Renal pelvis (tissue), 4 donors: Measurements from ENCODE around the gene CSH1. TPM values are rescaled to one million over a fixed set of nuclear protein-coding genes. Genes with fewer than 3 reads are reported as not detected.
"Not testable (repeated sequence)": the region's sequence is repeated elsewhere in the genome, so short reads cannot be mapped to it uniquely, and the experiment has no call there.

Experiments
- DNase-seq: peaks from one replicate; pipeline ENCODE4 v3.0.0-alpha.2; 2013
- polyA plus RNA-seq, 3 donors: library from polyadenylated mRNA; unstranded; fragments of 120-200 nt; gene quantifications; one replicate each; pipeline ENCODE4 v1.2.1, GENCODE V29; 2013; ENCODE audit not compliant: insufficient read length in 3 of 3

CSH1 gene
- polyA plus RNA-seq, 3 donors, result not detected

DNA sequence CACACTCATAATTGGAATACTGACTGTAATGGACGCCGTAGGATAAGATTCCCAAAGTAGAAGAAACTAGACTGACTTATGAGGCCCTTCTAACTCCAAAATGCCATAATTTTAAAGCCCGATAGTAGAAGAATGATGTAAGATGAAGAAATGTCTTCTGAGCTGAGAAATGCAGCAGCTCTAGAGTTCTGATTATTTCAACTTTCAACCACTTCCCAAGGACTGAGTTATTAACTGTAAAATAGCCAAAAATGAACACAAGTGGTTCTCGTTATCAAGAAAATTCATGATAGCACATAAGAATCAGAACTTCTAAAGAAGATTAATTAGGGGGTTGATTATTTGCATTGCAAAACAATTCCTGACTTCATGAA, 26.1 kb downstream of the CSH1 start:
- not testable (repeated sequence) for DNase-seq

DNA sequence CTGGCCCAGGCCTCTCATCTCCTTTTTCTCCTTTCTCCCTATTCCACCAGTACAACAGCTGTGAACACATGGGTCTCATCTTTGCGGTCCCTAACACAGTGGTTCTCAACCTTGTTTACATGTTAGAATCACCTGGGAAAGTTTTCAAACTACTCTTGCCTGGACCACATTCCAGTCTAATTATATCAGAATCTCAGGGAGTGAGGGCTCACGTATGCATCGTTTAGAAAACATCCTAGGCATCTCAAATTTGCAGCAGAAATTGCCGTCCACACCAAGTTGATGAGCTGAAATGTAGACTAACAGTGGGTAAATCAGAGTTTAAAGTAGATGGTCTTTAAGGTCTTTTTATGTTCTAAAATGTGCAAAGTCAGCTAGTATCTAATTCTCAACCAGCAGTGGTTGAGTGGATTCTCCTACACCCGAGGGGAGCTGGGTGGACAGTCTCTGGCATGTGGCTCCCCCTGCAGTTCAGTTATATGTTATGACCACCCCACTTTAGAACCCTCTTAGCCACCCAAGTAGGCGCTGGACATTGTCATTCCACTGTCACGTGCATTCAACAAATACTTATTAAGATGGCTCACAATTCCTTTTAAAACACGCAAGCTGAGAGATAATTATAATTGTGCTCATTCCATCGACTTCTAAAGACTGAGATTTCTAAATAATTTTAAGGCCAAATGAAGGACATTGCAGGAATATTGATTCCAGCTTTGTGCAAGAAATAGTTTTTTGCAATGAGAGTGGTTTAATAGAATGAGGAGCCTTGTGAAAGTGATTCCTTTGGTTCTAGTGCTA, 26.7 kb downstream of the CSH1 start:
- DNase-seq, result not testable (repeated sequence)

DNA sequence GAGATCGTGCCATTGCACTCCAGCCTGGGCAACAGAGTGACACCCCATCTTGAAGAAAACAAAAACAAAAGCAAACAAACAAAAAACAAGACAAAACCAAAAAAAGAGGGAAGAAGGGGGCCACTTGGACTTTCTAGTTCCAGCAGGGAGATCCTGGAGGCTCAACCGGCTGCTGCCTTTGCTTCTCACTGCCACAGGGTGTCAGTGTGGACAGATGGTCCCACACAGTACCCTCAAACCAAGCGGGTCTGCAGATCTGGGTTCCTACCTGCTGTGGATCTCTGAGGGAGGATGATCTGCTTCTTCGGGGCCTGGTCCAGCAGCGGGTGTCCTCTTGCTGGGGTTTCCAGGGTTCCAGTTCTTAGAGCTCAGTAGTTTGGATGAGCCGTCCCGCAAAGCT, 29.7 kb downstream of the CSH1 start:
- not testable (repeated sequence) for DNase-seq

DNA sequence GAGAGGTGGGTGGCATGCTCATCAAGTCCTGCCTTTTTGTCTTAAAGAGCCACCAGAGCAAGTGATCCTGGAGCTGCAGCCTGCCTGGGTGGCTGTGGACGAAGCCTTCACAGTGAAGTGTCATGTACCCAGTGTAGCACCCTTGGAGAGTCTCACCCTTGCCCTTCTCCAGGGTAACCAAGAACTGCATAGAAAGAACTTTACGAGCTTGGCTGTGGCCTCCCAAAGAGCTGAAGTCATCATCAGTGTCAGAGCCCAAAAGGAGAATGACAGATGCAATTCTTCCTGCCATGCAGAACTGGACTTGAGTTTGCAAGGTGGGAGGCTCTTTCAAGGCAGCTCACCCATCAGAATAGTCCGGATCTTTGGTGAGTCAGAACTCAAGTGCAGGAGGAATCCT, 37.1 kb downstream of the CSH1 start:
- DNase-seq, result no peak

DNA sequence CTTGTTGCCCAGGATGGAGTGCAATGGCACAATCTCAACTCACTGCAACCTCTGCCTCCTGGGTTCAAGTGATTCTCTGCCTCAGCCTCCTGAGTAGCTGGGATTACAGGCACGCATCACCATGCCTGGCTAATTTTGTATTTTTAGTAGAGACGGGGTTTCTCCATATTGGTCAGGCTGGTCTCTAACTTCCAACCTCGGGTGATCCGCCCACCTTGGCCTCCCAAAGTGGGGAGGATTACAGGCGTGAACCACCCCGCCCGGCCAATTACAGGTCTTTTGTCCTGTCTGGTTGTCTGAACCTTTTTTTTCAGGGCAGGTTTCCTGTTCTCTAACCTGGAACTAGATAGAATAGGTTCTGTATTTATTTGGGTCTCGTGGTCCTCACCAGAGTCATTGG, 39.9 kb downstream of the CSH1 start:
- DNase-seq, result not testable (repeated sequence)

DNA sequence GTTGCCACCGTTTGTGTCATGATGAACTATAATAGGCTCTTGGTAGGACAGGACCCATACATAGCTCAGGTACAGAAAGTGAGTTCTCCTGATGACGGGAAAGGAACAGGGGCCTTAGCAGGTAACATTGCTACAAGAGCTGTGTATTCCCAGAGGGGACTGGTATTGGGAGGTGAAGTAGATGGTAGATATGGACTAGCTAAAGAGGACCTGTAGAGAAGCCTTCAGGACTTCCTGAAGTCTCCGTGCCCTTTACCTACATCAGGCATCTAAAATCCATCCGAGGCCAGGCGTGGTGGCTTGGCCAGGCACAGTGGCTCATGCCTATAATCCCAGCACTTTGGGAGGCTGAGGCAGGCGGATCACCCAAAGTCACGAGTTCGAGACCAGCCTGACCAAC, 41.2 kb downstream of the CSH1 start:
- no peak for DNase-seq

DNA sequence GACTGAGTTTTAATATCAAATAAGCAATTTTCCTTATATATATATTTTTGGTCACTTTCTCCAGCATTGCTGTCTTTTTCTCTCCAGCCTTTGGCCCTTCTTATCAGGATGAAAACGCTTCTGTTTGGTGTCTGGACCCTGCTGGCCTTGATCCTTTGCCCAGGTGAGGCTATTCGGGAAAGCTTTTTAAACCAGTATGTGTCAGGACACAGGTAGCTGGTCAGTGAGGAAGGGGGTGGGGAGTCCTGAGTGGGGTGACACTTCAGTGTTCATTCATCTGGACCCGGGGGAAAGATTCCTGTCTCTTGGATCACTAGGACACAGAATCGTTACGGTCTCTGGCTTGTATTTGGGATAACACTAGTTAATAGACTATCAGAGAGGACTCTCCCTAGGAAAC, 41.7 kb downstream of the CSH1 start:
- no peak for DNase-seq

DNA sequence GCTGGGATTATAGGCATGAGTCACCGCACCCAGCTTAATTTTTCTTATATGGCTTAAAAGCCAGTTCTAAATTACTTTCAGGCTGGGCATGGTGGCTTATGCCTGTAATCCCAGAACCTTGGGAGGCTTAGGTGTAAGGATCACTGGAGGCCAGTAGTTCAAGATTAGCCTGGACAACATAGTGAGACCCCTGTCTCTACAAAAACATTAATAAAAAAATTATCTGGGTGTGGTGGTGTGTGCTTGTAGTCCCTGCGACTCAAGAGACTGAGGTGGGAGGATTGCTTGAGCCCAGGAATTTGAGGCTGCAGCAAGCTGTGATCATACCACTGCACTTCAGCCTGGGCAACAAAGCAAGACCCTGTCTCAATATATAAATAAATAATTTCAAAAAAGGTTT, 43.1 kb downstream of the CSH1 start:
- DNase-seq, result no peak

DNA sequence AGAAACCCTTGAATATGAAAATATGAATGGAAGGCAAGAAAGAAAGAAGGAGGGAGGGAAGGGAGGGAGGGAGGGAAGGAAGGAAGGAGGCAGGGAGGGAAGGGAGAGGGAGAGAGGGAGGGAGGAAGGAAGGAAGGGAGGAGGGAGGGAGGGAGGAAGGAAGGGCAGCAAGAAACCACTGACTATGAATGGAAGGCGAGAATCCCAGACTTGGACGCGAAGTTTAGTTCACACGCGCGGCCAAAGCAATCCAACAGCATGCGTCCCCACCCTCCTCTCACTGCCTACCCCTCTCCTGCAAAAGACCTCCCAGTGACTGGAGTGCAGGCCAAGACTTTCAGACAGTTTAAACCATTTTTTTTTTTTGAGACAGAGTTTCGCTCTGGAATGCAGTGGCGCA, 46.0 kb downstream of the CSH1 start:
- no peak for DNase-seq

DNA sequence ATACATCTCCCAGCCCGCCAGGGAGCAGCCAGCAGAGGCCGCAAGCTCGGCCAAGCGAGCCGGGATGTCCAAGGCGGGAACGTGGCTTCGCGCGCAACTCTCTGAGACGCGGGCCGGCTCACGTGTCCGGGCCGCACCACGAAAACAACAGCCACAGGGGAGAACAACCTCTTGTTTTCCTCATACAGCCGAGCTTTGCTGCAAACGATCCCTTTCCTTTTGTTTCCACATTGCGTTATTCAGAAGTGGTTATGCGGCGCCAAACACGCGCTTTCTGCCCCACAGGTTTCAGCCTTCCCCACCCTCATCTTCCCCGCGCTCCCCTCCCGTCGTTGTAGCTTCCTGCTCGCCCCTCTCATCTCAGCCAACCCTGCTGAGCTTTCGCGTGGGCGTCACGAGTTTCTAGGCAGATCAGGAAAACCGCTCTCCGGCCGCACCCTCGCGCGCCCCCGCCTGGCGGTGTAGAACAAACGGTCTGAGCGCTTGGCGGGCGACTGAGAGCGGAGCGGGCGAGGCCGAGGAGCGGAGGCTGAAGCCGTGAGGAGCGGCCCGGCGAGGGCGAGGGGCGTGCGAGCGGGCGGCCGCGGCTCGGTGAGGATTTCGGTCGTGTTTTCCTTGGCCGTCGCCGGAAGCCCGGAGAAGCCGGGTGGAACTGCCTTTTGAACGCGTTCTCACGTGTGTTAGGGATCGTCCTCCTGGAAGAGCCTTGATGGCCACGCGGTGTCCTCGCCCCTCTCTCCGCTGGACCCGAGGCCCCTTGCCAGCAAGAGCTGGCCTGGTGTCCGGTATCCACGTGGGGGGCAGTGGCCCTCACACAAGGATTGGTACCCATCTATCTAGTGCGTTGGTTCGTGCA, 47.3 kb downstream of the CSH1 start:
- DNase-seq, result peak; percentile 87

DNA sequence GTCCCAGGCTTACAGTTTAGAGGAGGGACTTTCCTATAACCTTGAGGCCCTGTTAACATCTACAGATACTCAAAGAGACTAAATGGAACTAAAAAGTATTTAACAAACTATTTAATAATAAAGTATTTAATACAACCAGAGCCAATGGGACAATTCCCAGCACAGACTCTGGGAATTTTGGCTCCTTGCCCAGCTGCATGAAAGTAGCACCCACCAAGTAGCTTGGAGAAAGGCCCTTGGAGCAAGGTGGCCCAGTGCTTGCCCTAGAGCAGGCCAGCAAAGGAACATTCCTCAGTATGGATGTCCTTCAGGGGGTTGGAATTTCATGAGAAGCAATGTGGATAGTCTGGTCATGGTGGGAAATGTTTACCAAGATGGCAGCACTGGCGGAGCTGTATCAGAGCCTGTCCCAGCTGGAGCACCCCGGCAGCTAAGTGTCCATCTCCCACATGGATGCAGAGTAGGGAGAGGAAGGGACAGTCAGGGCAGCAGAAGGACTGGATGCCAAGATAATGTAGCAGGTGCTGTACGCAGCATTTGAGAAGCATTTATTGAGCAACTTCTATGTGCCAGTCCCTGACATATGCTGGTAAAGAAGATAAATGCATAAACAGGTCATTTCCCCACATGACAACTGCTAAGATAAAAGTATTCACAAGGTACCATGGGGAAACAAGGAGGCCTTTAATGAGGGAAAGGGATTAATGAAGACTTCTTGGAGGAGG, 48.7 kb downstream of the CSH1 start:
- no peak for DNase-seq

DNA sequence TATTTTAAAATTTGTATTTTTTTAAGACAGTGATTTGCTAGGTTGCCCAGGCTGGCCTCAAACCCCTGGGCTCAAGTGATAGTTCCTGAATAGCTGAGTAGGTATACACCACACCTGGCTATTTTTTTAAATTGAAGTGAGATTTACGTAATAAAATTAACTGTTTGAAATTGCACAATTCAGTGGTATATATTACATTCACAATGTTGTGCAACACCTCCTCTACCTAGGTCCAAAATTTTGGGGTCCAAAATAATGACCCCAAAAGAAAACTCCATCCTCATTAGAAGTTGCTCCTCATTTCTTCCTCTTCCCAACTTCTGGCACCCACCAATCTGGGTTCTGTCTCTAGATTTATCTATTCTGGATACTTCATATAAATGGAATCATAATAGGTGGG, 50.9 kb downstream of the CSH1 start:
- DNase-seq, result no peak

Other genes starting within 250 kb of the CSH1 start
- gene LIMD2, start 196.4 kb downstream of the CSH1 start, polyA plus RNA-seq, result 10 to 100 TPM; 28.8 to 38.4 (median 34.9) TPM
- gene STRADA, start 154.8 kb downstream of the CSH1 start, polyA plus RNA-seq, result 10 to 100 TPM; 43.1 to 74.3 (median 66.8) TPM
- 100 to 1,000 TPM in 2 of 3 donors, 10 to 100 TPM in 1; 87.7 to 116 (median 109) TPM for gene CCDC47, start 123.0 kb downstream of the CSH1 start, polyA plus RNA-seq
- gene DDX42, start 122.4 kb downstream of the CSH1 start, polyA plus RNA-seq, result 100 to 1,000 TPM; 158 to 225 (median 211) TPM
- gene PSMC5, start 69.1 kb downstream of the CSH1 start, polyA plus RNA-seq, result 100 to 1,000 TPM; 170 to 203 (median 178) TPM
- gene FTSJ3, start 68.9 kb downstream of the CSH1 start, polyA plus RNA-seq, result 10 to 100 TPM; 66.9 to 75.2 (median 73.2) TPM
- 10 to 100 TPM; 58.1 to 60.5 (median 58.5) TPM for gene SMARCD2, start 53.9 kb downstream of the CSH1 start, polyA plus RNA-seq
- gene CSH2, start 22.9 kb downstream of the CSH1 start, polyA plus RNA-seq, result under 1 TPM in 1 of 3 donors, not detected in 2; 0.10 TPM
- not detected for gene GH2, start 14.6 kb downstream of the CSH1 start, polyA plus RNA-seq
- not detected for gene CSHL1, start 14.7 kb upstream of the CSH1 start, polyA plus RNA-seq
- under 1 TPM in 1 of 3 donors, not detected in 2; 0.16 TPM for gene GH1, start 22.3 kb upstream of the CSH1 start, polyA plus RNA-seq
- gene CD79B, start 35.8 kb upstream of the CSH1 start, polyA plus RNA-seq, result 1 to 10 TPM; 1.8 to 3.1 (median 2.3) TPM
- 1 to 10 TPM in 2 of 3 donors, under 1 TPM in 1; 0.71 to 1.2 (median 1.1) TPM for gene SCN4A, start 76.3 kb upstream of the CSH1 start, polyA plus RNA-seq
- gene PRR29, start 101.8 kb upstream of the CSH1 start, polyA plus RNA-seq, result 1 to 10 TPM; 4.2 to 4.8 (median 4.3) TPM
- 10 to 100 TPM; 26.0 to 33.1 (median 28.8) TPM for gene ICAM2, start 124.1 kb upstream of the CSH1 start, polyA plus RNA-seq
- 1 to 10 TPM; 8.3 to 9.3 (median 8.7) TPM for gene ERN1, start 233.6 kb upstream of the CSH1 start, polyA plus RNA-seq